ENCODE data around the gene IGF2BP1.

IGF2BP1 gene

DNA sequence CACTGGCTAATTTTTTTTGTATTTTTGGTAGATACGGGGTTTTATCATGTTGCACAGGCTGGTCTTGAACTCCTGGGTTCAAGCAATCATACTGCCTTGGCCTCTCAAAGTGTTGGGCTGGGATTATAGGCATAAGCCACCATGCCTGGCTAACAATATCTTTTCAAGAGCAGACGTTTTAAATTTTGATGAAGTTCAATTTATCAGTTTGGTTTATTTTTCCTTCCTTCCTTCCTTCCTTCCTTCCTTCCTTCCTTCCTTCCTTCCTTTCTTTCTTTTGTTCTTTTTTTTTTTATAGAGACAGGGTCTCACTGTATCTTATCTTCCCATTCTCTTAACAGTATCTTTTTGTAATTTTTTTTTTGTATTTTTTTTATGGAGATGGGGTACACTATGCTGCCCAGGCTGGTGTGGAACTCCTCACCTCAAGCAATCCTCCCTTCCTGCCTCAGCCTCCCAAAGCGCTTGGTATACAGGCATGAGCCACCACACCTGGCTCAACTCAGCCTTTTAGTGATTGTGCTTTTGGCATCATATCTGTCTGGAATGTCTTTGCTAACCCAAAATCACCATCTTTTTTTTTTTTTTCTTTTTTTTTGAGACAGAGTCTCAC is 15.2 kb upstream of the IGF2BP1 start:
- H3K9me3 ChIP-seq, result no peaks in the 10 kb centered on the region
- H3K27ac ChIP-seq, result no peak overlapping the region
- TF ChIP-seq CTCF (IDR thresholded peaks at IDR 0.05), result no peak
- no peaks in the 10 kb centered on the region for H3K36me3 ChIP-seq
- peaks cover 60% of the 10 kb centered on the region for H3K27me3 ChIP-seq
- no peak overlapping the region for H3K4me3 ChIP-seq (ENCODE audit: low read depth in 1 of 2, low read length in 1 of 2)
- H3K4me1 ChIP-seq (ENCODE audit: control insufficient read depth in 1 of 2, insufficient read depth in 1 of 2, low read depth in 1 of 2, low read length in 1 of 2), result no peaks in the 10 kb centered on the region

DNA sequence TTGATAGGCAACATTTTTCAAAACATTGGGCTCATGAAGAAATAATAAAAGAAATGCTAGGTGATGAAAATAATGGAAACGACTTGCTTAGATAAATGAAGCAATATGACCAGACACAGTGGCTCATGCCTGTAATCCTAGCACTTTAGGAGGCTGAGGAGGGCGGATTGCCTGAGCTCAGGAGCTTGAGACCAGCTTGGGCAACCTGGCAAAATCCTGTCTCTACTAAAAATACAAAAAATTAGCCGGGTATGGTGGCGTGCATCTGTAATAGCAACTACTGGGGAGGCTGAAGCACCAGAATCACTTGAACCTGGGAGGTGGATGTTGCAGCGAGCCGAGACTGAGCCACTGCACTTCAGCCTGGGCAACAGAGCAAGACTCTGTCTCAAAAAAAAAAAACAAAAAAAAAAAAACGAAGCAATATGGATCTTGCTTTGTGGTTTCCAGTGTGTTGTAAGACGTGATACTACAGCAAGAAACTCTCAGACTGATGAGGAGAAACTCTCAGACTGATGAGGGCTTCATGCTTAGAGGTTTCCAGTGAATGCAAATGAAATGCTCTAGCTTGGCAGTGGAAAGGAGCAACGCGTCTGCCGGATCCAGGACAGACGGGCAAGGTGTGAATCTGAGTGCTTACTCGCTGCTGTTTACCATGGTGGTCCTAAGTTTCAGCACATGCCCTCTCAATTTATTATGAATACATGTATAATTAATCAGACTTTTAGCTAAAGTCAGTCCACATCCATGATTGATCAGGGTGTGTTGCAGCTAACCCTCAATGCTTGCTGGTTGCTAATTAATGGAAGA is 11.5 kb upstream of the IGF2BP1 start:
- H3K4me1 ChIP-seq (ENCODE audit: control insufficient read depth in 1 of 2, insufficient read depth in 1 of 2, low read depth in 1 of 2, low read length in 1 of 2), result no peaks in the 10 kb centered on the region
- H3K4me3 ChIP-seq (ENCODE audit: low read depth in 1 of 2, low read length in 1 of 2), result no peak overlapping the region
- H3K27ac ChIP-seq, result no peak overlapping the region

GRCh38 chr17:48989100-48989499 is 8.1 kb upstream of the IGF2BP1 start:
- H3K27me3 ChIP-seq, result peaks cover 100% of the 10 kb centered on the region
- H3K4me1 ChIP-seq (ENCODE audit: control insufficient read depth in 1 of 2, insufficient read depth in 1 of 2, low read depth in 1 of 2, low read length in 1 of 2), result no peaks in the 10 kb centered on the region
- no peaks in the 10 kb centered on the region for H3K9me3 ChIP-seq
- H3K27ac ChIP-seq, result no peak overlapping the region
- TF ChIP-seq CTCF (IDR thresholded peaks at IDR 0.05), result no peak
- no peaks in the 10 kb centered on the region for H3K36me3 ChIP-seq
- no peak overlapping the region for H3K4me3 ChIP-seq (ENCODE audit: low read depth in 1 of 2, low read length in 1 of 2)

More for the DNA sequence above, 11.5 kb upstream of the IGF2BP1 start:
- TF ChIP-seq CTCF (IDR thresholded peaks at IDR 0.05), result no peak
- Histone ChIP-seq H3K27me3 (peaks cover 80% of the 10 kb centered on the region), H3K9me3 (no peaks in the 10 kb centered on the region), H3K36me3 (no peaks in the 10 kb centered on the region)

GRCh38 chr17:48990882-48991357 is 6.3 kb upstream of the IGF2BP1 start:
- H3K9me3 ChIP-seq, result no peaks in the 10 kb centered on the region
- peaks cover 100% of the 10 kb centered on the region for H3K27me3 ChIP-seq
- H3K36me3 ChIP-seq, result no peaks in the 10 kb centered on the region
- no peak overlapping the region for H3K4me3 ChIP-seq (ENCODE audit: low read depth in 1 of 2, low read length in 1 of 2)
- no peak overlapping the region for H3K27ac ChIP-seq
- TF ChIP-seq CTCF (IDR thresholded peaks at IDR 0.05), result no peak
- peaks cover under 1 to 5% of the 10 kb centered on the region in 2 experiments for H3K4me1 ChIP-seq (ENCODE audit: control insufficient read depth in 1 of 2, insufficient read depth in 1 of 2, low read depth in 1 of 2, low read length in 1 of 2)

DNA sequence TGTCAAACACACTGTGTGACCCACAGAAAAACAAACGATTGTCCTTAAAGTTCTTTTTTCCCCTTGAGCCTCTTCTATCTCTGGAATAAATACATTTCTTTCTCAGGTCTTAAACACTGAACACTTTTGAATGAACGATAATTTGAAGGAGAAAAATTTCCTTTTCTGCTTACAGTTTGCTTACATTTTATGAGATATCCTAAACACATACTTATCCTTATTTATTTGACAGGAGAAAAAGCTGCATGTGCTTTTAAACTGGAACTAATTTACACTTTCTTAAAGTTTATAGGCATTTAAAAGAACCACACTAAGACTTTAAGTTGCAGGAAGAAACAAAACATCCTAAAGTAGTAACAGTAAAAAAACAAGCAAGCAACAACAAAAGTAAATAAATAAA is 4.7 kb upstream of the IGF2BP1 start:
- H3K4me3 ChIP-seq (ENCODE audit: low read depth in 1 of 2, low read length in 1 of 2), result no peak overlapping the region
- no peak for TF ChIP-seq CTCF (IDR thresholded peaks at IDR 0.05)
- no peak overlapping the region for H3K27ac ChIP-seq
- no peaks in the 10 kb centered on the region for H3K9me3 ChIP-seq
- H3K36me3 ChIP-seq, result no peaks in the 10 kb centered on the region
- H3K4me1 ChIP-seq (ENCODE audit: control insufficient read depth in 1 of 2, insufficient read depth in 1 of 2, low read depth in 1 of 2, low read length in 1 of 2), result peaks cover 9 to 17% of the 10 kb centered on the region in 2 experiments
- peaks cover 100% of the 10 kb centered on the region for H3K27me3 ChIP-seq
